ENCODE measurements around the gene MAML3.

Gene MAML3

DNA sequence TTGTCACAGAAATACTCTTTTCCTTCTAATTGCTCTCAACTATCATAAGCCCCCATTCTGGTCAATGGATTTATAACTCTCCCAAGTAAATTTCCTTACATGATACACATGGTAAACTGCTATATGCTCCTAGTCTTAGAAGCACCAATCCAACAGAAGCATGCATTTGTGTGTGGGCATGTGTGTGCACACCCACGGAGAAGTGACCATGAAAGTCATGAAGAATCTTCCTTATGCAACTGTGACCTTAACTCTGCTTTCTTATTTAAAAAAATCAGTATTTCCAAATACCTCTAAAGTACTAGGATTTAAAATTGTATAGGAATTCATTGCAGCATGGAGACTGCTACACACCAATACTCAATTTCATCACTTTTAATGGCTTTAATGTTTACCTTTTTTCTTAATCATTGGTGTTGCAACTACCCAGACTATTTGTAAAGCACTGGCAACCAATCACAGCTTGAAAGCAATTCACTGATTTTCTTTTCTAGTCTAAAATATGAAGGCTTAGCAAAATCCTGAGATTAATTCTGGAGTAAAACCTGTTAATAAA is 47.6 kb downstream of the MAML3 start:
- H3K36me3 ChIP-seq (ENCODE audit: control insufficient read depth in 2 of 2, insufficient read depth in 2 of 2, low read length in 2 of 2), result no peaks in the 10 kb centered on the region
- no peaks in the 10 kb centered on the region for H3K27me3 ChIP-seq (ENCODE audit: control insufficient read depth in 2 of 2, insufficient read depth in 2 of 2, low read length in 2 of 2)
- no peak overlapping the region for H3K27ac ChIP-seq (ENCODE audit: low read depth in 2 of 2, low read length in 2 of 2)
- no peaks in the 10 kb centered on the region for H3K9me3 ChIP-seq (ENCODE audit: control insufficient read depth in 2 of 2, low read length in 2 of 2)
- H3K9ac ChIP-seq (ENCODE audit: low read depth in 1 of 2, low read length in 2 of 2), result no peak overlapping the region
- H3K4me1 ChIP-seq (ENCODE audit: control insufficient read depth in 2 of 2, insufficient read depth in 2 of 2, low read length in 2 of 2), result peaks cover 3 to 21% of the 10 kb centered on the region in 2 donors
- no peak overlapping the region for H3K4me3 ChIP-seq (ENCODE audit: low read length in 2 of 2)

DNA sequence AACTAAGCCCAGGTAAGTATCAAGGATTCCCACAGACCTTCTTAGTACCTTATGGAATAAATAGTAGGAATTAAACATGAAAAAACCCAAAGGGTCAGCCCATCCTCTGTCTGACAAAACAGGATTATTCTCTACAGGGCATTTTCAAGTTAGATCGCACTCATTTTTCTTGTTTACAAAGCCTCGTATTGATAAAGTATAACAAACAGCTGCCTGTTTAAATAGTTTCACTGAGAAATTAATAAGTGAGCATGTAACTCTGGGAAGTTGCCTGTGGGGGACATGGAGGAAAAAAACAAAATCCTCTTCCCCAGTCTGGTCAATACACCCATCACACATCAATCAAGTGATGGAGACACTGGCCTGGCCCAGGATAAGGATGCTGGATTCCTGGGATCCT is 48.5 kb downstream of the MAML3 start:
- no peak overlapping the region for H3K9ac ChIP-seq (ENCODE audit: low read depth in 1 of 2, low read length in 2 of 2)
- H3K4me1 ChIP-seq (ENCODE audit: control insufficient read depth in 2 of 2, insufficient read depth in 2 of 2, low read length in 2 of 2), result peaks cover 3 to 16% of the 10 kb centered on the region in 2 donors
- H3K36me3 ChIP-seq (ENCODE audit: control insufficient read depth in 2 of 2, insufficient read depth in 2 of 2, low read length in 2 of 2), result no peaks in the 10 kb centered on the region
- no peaks in the 10 kb centered on the region for H3K27me3 ChIP-seq (ENCODE audit: control insufficient read depth in 2 of 2, insufficient read depth in 2 of 2, low read length in 2 of 2)
- H3K4me3 ChIP-seq (ENCODE audit: low read length in 2 of 2), result no peak overlapping the region
- no peak overlapping the region for H3K27ac ChIP-seq (ENCODE audit: low read depth in 2 of 2, low read length in 2 of 2)
- H3K9me3 ChIP-seq (ENCODE audit: control insufficient read depth in 2 of 2, low read length in 2 of 2), result no peaks in the 10 kb centered on the region

DNA sequence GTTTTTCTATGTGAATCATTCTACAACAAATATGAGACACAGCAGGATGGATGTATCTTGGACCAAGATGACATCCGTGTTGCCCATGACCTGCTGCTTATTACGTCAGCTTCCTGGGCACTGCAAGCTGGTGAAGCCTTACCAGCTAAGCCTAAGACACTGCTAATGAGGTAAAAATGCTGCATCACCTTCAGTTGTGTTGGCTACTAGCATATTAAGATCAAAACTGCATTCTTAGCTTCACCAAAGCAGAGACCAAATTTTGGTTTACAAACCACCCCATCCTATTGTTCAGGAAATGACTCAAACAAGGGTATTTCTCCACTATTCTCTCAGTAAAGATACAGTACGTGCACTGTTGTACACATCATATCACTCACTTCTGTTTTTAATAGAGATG is 50.3 kb downstream of the MAML3 start:
- Histone ChIP-seq H3K27me3 (ENCODE audit: control insufficient read depth in 2 of 2, insufficient read depth in 2 of 2, low read length in 2 of 2) (no peaks in the 10 kb centered on the region), H3K36me3 (ENCODE audit: control insufficient read depth in 2 of 2, insufficient read depth in 2 of 2, low read length in 2 of 2) (no peaks in the 10 kb centered on the region), H3K27ac (ENCODE audit: low read depth in 2 of 2, low read length in 2 of 2) (no peak overlapping the region), H3K9me3 (ENCODE audit: control insufficient read depth in 2 of 2, low read length in 2 of 2) (no peaks in the 10 kb centered on the region), H3K4me1 (ENCODE audit: control insufficient read depth in 2 of 2, insufficient read depth in 2 of 2, low read length in 2 of 2) (peaks cover 1 to 4% of the 10 kb centered on the region in 2 donors), H3K9ac (ENCODE audit: low read depth in 1 of 2, low read length in 2 of 2) (no peak overlapping the region), H3K4me3 (ENCODE audit: low read length in 2 of 2) (no peak overlapping the region)

DNA sequence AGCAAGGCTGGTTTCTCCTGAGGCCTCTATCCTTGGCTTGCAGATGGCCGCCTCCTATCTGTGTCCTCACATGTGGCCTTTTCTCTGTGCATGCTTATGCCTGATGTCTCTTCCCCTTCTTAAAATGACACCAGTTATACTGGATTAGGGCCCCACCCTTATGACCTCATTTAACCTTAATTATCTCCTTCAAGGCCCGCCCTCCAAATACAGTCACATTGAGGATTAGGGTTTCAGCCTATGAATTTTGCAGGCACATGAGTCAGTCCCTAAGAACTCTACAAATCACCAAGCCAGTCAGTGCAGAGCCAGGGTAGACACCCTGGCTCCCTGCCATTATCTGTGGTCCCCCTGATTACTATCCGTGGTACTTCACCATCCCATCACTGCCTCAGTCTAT is 51.6 kb downstream of the MAML3 start:
- H3K27ac ChIP-seq (ENCODE audit: low read depth in 2 of 2, low read length in 2 of 2), result no peak overlapping the region
- H3K9me3 ChIP-seq (ENCODE audit: control insufficient read depth in 2 of 2, low read length in 2 of 2), result no peaks in the 10 kb centered on the region
- peaks cover 4 to 7% of the 10 kb centered on the region in 2 donors for H3K4me1 ChIP-seq (ENCODE audit: control insufficient read depth in 2 of 2, insufficient read depth in 2 of 2, low read length in 2 of 2)
- H3K27me3 ChIP-seq (ENCODE audit: control insufficient read depth in 2 of 2, insufficient read depth in 2 of 2, low read length in 2 of 2), result no peaks in the 10 kb centered on the region
- H3K9ac ChIP-seq (ENCODE audit: low read depth in 1 of 2, low read length in 2 of 2), result no peak overlapping the region
- H3K36me3 ChIP-seq (ENCODE audit: control insufficient read depth in 2 of 2, insufficient read depth in 2 of 2, low read length in 2 of 2), result no peaks in the 10 kb centered on the region
- H3K4me3 ChIP-seq (ENCODE audit: low read length in 2 of 2), result no peak overlapping the region

DNA sequence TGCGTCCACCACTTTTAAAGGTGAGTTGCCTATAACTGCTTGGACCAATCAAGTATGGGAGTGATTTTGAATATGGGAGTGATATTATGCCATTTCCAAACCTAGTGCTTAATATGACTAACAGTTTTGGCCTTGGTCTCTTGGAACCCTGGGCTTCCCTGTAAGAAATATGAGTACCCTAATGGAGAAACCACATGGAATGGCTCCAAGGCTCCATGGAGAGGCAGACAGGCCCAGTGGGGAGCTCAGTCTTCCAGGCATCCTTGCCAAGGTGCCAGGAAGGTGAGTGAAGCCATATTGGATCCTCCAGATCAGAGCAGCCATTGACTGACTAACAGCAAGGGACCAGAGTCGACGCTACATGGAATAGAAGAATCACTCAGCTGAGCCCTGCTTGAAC is 53.2 kb downstream of the MAML3 start:
- Histone ChIP-seq H3K4me1 (ENCODE audit: control insufficient read depth in 2 of 2, insufficient read depth in 2 of 2, low read length in 2 of 2) (peaks cover 10 to 11% of the 10 kb centered on the region in 2 donors), H3K27ac (ENCODE audit: low read depth in 2 of 2, low read length in 2 of 2) (no peak overlapping the region), H3K9me3 (ENCODE audit: control insufficient read depth in 2 of 2, low read length in 2 of 2) (no peaks in the 10 kb centered on the region), H3K36me3 (ENCODE audit: control insufficient read depth in 2 of 2, insufficient read depth in 2 of 2, low read length in 2 of 2) (no peaks in the 10 kb centered on the region), H3K27me3 (ENCODE audit: control insufficient read depth in 2 of 2, insufficient read depth in 2 of 2, low read length in 2 of 2) (no peaks in the 10 kb centered on the region), H3K9ac (ENCODE audit: low read depth in 1 of 2, low read length in 2 of 2) (no peak overlapping the region), H3K4me3 (ENCODE audit: low read length in 2 of 2) (no peak overlapping the region)

DNA sequence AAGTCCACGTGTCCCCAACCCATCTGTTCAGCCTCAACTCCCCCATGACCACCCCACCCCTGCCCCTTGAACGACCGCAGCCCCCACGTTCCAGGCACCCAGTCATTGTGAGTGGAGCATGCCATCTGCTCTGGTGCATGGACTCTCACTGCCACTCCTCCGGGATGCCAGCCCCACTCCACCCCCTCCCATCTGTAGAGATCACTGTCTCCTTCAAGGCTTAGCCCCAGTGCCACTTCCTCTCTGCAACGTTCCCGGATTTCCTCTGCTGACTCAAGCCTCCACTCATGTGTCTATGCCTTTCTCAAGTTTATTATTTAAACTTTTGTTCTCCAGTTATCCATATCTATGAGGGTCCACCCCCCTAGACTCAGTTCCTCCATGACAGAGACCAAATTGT is 54.0 kb downstream of the MAML3 start:
- Histone ChIP-seq H3K27ac (ENCODE audit: low read depth in 2 of 2, low read length in 2 of 2) (peak overlapping the region in 1 of 2 donors; percentile 26), H3K9ac (ENCODE audit: low read depth in 1 of 2, low read length in 2 of 2) (no peak overlapping the region), H3K27me3 (ENCODE audit: control insufficient read depth in 2 of 2, insufficient read depth in 2 of 2, low read length in 2 of 2) (no peaks in the 10 kb centered on the region), H3K36me3 (ENCODE audit: control insufficient read depth in 2 of 2, insufficient read depth in 2 of 2, low read length in 2 of 2) (no peaks in the 10 kb centered on the region), H3K4me1 (ENCODE audit: control insufficient read depth in 2 of 2, insufficient read depth in 2 of 2, low read length in 2 of 2) (peaks cover 11 to 13% of the 10 kb centered on the region in 2 donors), H3K9me3 (ENCODE audit: control insufficient read depth in 2 of 2, low read length in 2 of 2) (no peaks in the 10 kb centered on the region), H3K4me3 (ENCODE audit: low read length in 2 of 2) (no peak overlapping the region)

DNA sequence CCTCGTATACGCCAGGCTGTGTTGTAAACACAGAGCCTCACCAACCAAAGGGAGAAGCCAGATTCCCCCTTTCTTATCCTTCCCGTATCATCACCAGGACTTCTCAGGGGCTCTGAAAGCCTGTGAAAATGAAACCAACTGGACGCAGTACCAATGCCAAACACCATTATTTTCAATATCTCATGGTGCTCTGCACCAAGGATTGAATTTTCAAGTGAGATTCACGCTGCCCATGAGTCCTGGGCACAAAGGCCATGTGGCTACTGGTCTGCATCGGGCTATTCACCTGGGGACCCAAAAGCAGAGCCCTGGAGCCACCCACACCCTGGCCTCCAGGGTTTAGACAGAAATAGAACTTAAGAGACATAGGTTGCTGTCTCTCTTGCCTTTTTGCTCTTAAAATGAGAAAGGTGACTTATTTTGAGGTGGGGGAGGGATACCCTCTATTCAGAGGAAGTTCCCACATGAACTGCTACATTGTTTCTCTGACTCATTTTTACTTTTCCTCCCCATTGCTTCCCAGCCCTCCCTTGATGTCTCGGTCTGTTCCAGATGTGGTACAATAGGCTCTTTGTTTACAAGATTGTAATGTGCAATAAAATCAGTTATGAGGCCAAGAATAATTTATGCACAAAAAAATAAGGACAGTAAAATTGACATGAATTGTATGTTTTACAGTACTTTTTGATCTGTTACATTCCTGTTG is 55.4 kb downstream of the MAML3 start:
- Histone ChIP-seq H3K9ac (ENCODE audit: low read depth in 1 of 2, low read length in 2 of 2) (no peak overlapping the region), H3K4me3 (ENCODE audit: low read length in 2 of 2) (peak overlapping the region; percentile 27 to 56)

DNA sequence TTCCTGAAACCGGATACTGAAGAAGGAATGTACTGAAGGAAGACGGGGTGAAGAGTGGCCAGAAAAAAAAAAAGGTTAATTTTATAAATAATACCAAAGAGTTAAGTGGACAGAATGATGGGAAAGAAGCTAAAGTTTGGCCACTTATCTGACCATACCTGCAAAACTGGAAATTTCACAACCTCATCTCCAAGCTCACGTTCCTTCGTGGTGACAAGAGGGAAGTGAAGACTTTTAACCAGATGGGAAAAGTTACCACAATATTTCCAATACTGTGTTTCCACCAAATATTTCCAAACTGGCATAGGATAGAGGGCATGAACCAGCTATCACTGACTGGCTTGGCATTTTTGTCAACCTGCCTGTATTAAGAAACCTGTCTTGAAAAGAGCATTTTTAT is 56.4 kb downstream of the MAML3 start:
- Histone ChIP-seq H3K9me3 (ENCODE audit: control insufficient read depth in 2 of 2, low read length in 2 of 2) (no peaks in the 10 kb centered on the region), H3K36me3 (ENCODE audit: control insufficient read depth in 2 of 2, insufficient read depth in 2 of 2, low read length in 2 of 2) (no peaks in the 10 kb centered on the region), H3K27me3 (ENCODE audit: control insufficient read depth in 2 of 2, insufficient read depth in 2 of 2, low read length in 2 of 2) (no peaks in the 10 kb centered on the region), H3K4me3 (ENCODE audit: low read length in 2 of 2) (no peak overlapping the region), H3K4me1 (ENCODE audit: control insufficient read depth in 2 of 2, insufficient read depth in 2 of 2, low read length in 2 of 2) (peaks cover 18 to 19% of the 10 kb centered on the region in 2 donors), H3K27ac (ENCODE audit: low read depth in 2 of 2, low read length in 2 of 2) (no peak overlapping the region), H3K9ac (ENCODE audit: low read depth in 1 of 2, low read length in 2 of 2) (no peak overlapping the region)

More for the DNA sequence above, 55.4 kb downstream of the MAML3 start:
- no peaks in the 10 kb centered on the region for H3K9me3 ChIP-seq (ENCODE audit: control insufficient read depth in 2 of 2, low read length in 2 of 2)
- no peaks in the 10 kb centered on the region for H3K27me3 ChIP-seq (ENCODE audit: control insufficient read depth in 2 of 2, insufficient read depth in 2 of 2, low read length in 2 of 2)
- no peaks in the 10 kb centered on the region for H3K36me3 ChIP-seq (ENCODE audit: control insufficient read depth in 2 of 2, insufficient read depth in 2 of 2, low read length in 2 of 2)
- peak overlapping the region; percentile 19 for H3K27ac ChIP-seq (ENCODE audit: low read depth in 2 of 2, low read length in 2 of 2)
- H3K4me1 ChIP-seq (ENCODE audit: control insufficient read depth in 2 of 2, insufficient read depth in 2 of 2, low read length in 2 of 2), result peaks cover 13 to 15% of the 10 kb centered on the region in 2 donors

DNA sequence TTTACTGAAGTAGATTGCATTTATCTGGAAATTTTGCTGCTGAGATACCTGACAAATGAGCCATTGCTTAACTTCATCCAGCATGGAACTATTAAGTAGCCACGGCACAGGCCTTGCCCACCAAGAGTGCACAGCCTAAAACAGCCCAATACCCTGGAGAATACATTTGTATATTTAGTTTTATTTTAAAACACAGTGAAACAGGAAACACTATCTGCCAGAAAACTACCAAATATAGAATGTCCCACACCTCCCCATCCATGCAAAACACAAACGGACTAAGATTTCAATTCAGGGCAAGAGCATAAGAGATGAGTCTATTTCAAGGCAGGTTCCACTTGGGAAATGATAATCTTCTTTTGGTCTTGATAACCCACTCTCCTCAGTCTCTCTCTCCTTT is 57.1 kb downstream of the MAML3 start:
- no peak overlapping the region for H3K4me3 ChIP-seq (ENCODE audit: low read length in 2 of 2)
- no peaks in the 10 kb centered on the region for H3K27me3 ChIP-seq (ENCODE audit: control insufficient read depth in 2 of 2, insufficient read depth in 2 of 2, low read length in 2 of 2)
- H3K9me3 ChIP-seq (ENCODE audit: control insufficient read depth in 2 of 2, low read length in 2 of 2), result no peaks in the 10 kb centered on the region
- no peak overlapping the region for H3K27ac ChIP-seq (ENCODE audit: low read depth in 2 of 2, low read length in 2 of 2)
- H3K9ac ChIP-seq (ENCODE audit: low read depth in 1 of 2, low read length in 2 of 2), result no peak overlapping the region
- H3K36me3 ChIP-seq (ENCODE audit: control insufficient read depth in 2 of 2, insufficient read depth in 2 of 2, low read length in 2 of 2), result no peaks in the 10 kb centered on the region
- H3K4me1 ChIP-seq (ENCODE audit: control insufficient read depth in 2 of 2, insufficient read depth in 2 of 2, low read length in 2 of 2), result peaks cover 24% of the 10 kb centered on the region in 2 donors

DNA sequence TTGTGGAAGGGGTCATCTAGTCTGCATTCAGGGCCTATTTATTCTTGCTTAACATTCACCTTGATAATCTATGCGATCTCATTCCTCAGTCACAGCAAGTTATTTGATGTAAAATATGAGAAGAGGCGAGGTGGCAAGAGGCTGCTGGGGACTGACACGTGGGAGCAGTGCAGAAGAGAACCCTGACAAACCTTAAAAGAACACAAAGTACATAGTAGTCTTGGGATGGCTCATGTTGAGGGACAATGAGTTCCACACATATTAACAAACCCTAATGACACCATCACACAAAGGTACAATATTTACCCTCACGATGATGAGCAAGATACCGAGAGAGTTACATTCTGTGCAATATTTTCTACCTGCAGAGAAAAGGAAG is 57.5 kb downstream of the MAML3 start:
- no peaks in the 10 kb centered on the region for H3K36me3 ChIP-seq (ENCODE audit: control insufficient read depth in 2 of 2, insufficient read depth in 2 of 2, low read length in 2 of 2)
- no peaks in the 10 kb centered on the region for H3K9me3 ChIP-seq (ENCODE audit: control insufficient read depth in 2 of 2, low read length in 2 of 2)
- H3K4me1 ChIP-seq (ENCODE audit: control insufficient read depth in 2 of 2, insufficient read depth in 2 of 2, low read length in 2 of 2), result peaks cover 24 to 28% of the 10 kb centered on the region in 2 donors
- peak overlapping the region; percentile 12 to 17 for H3K27ac ChIP-seq (ENCODE audit: low read depth in 2 of 2, low read length in 2 of 2)
- peak overlapping the region in 1 of 2 donors; percentile 10 for H3K4me3 ChIP-seq (ENCODE audit: low read length in 2 of 2)
- no peak overlapping the region for H3K9ac ChIP-seq (ENCODE audit: low read depth in 1 of 2, low read length in 2 of 2)
- no peaks in the 10 kb centered on the region for H3K27me3 ChIP-seq (ENCODE audit: control insufficient read depth in 2 of 2, insufficient read depth in 2 of 2, low read length in 2 of 2)
